GM18867 (cell line): ENCODE data around the gene CNOT11.
"Not testable (repeated sequence)": the region's sequence is repeated elsewhere in the genome, so short reads cannot be mapped to it uniquely, and the experiment has no call there.

ENCODE experiments used
- ATAC-seq: cut with Tn5 transposase; IDR thresholded peaks from one replicate; pipeline ENCODE4 v1.9.1; 2021; ENCODE audit warnings: mild to moderate bottlenecking, moderate library complexity; ENCODE audit not compliant: unreplicated experiment

Gene CNOT11

GRCh38 chr2:101307950-101308431 lies 55.3 kb downstream of the CNOT11 start:
- ATAC-seq = peak; percentile 18

- peak; percentile 59 for ATAC-seq
Observed at GRCh38 chr2:101308432-101309210, 55.9 kb downstream of the CNOT11 start, which contains the start of gene RNF149. TSS of gene RNF149 (minus strand) at chr2:101308701. CDS start at chr2:101308588, 113 bp downstream.

DNA sequence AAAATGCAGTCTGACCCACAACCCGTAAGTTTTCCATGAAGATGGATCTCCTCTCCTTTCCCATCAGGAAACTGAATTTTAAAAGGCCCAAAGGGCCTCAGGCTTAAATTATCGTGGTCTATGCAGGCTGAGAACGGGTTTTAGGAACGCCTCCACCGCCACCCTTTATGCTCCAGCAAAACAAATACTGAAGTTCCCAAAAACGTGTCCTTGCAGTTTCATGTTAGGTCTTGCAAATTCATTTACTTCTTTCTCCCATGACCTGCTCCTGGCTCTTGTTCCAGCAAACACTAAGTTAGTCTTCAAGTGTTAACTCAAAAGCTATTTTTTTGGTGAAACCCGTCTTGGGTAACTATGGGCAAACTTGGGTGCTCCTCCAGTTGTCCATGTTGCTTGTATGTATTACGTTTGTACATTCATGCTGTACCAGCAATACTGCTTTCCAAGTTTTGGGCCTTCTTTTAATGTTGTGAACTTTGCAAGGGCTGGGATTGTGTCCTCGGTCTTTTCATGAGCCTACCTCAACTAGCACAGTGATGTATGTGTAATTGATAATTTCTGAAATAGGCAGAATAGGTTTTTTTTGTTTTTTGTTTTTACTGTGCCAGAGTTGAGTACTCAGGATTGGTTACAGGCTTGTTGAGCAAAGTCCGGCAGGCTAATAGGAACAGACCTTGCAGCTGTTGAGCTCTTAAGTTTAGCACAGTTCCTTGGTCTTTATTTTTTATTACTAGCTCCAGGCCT lies 57.6 kb downstream of the CNOT11 start:
- no peak for ATAC-seq

- ATAC-seq = no peak
Observed at GRCh38 chr2:101310834-101311695, 58.4 kb downstream of the CNOT11 start.

- no peak for ATAC-seq
Observed at GRCh38 chr2:101311696-101312017, 59.0 kb downstream of the CNOT11 start.

GRCh38 chr2:101316568-101316967 lies 63.9 kb downstream of the CNOT11 start:
- ATAC-seq = not testable (repeated sequence)
